K562 treated with DMSO at 1 percent for 24 hours (cell line): ENCODE results near the gene FBXO30. TPM values are rescaled to one million over a fixed set of nuclear protein-coding genes. Genes with fewer than 3 reads are reported as not detected.

Source experiments
- total RNA-seq: library from RNA; unstranded; fragments of 300-600 nt; gene quantifications from 2 replicates; pipeline ENCODE4 v1.2.3, GENCODE V29; 2022; ENCODE audit warnings: low read depth; ENCODE audit not compliant: insufficient read depth

The FBXO30 gene
- total RNA-seq, result 6.0 and 7.1 TPM in 2 replicates

DNA sequence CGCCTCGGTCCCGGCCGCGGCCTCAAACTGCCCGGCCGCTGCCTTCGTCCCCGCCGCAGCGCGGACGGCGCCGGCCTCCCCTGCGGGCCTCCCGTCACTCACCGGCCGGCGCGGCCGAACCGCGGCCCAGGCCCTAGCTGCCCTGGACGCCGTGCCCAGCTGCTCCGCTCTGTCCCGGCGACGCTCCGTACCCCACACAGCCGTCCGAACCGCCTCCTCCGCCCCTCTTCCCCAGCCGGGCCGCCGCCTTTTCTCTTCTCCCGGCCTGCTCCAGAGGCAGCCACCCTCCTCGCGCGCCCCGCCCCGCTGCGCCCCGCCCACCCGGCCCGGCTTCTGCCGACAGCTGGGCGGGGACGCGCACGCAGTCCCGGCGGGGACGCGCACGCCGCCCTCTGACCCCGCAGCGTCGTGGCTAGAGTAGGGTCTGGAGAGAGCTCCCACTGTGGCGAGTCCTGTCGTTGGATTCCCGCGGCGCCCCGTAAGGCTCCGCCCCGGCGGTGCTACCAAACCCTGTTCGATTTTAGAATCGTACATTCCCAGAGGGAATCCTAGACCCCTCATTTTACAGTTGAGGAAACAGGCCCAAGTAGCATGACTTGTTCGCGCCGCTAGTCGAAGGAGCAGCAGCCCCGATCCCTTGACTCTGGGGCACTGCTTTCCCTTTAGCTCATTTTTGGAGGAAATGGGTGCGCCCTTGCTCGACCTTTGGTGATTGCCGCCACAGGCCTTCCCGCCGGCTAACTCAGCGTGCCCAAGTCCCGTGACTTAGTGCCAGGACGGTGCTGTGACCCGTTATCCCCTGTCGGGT lies at the start of gene FBXO30:
TSS of gene FBXO30 (minus strand) at position 295 of the 808 bp plus-strand sequence. CDS start 8,390 bp downstream, outside the sequence.

Other genes with a start within 250 kb of the FBXO30 start
- gene EPM2A, start 79.3 kb downstream of the FBXO30 start, total RNA-seq, result 4.8 and 5.5 TPM in 2 replicates
- 5.8 and 6.5 TPM in 2 replicates for gene SHPRH, start 149.6 kb upstream of the FBXO30 start, total RNA-seq
- 0.12 TPM in 1 of 2 replicates, not detected in the other for gene GRM1, start 214.3 kb upstream of the FBXO30 start, total RNA-seq